Upper lobe of right lung (tissue), 1 donor: ENCODE measurements around the gene GCLC. TPM values are rescaled to one million over a fixed set of nuclear protein-coding genes. Genes with fewer than 3 reads are reported as not detected.
"Not testable (repeated sequence)": the region's sequence is repeated elsewhere in the genome, so short reads cannot be mapped to it uniquely, and the experiment has no call there.

Experiments used
- ATAC-seq: fragments of 200-7000 bp; cut with Tn5 transposase; one replicate; pipeline ENCODE4 v1.9.1; 2020; ENCODE audit warnings: mild to moderate bottlenecking, moderate library complexity
- DNase-seq: peaks from one replicate; pipeline ENCODE4 v3.0.0-alpha.2; 2020
- H3K27ac ChIP-seq: fragments of 200-600 bp; one replicate; pipeline ENCODE4 v1.8.0; 2022
- H3K27me3 ChIP-seq: fragments of 200-600 bp; one replicate; pipeline ENCODE4 v1.8.0; 2022; ENCODE audit warnings: mild to moderate bottlenecking
- H3K36me3 ChIP-seq: fragments of 200-600 bp; one replicate; pipeline ENCODE4 v1.8.0; 2022
- H3K4me1 ChIP-seq: fragments of 200-600 bp; one replicate; pipeline ENCODE4 v1.8.0; 2022
- H3K4me3 ChIP-seq: fragments of 200-600 bp; one replicate; pipeline ENCODE4 v1.8.0; 2022; ENCODE audit warnings: mild to moderate bottlenecking
- H3K9me3 ChIP-seq: fragments of 200-600 bp; one replicate; pipeline ENCODE4 v1.8.0; 2022
- intact Hi-C: fragments of 100-400 bp; cut with DNase I; formaldehyde crosslinking; loops from one replicate; pipeline ENCODE4 v1.11.0; 2022
- total RNA-seq: library from RNA; stranded (reverse); fragmentation: NEBNext Ultra II Directional; extraction: Animal tissue kit (Norgen Biotek cat#: 25700); gene quantifications from one replicate; pipeline ENCODE4 v1.2.1, GENCODE V29; 2021
- TF ChIP-seq, protein P1 (sequence below): fragments of 200-600 bp; IDR thresholded peaks from one replicate; pipeline ENCODE4 v1.8.0; 2022; ENCODE audit warnings: antibody characterized with exemption
- donor health status: DM: no; HTN: yes; CAD: no; lungs with severe emphysema.

The GCLC gene
- total RNA-seq, 1 donor from 2014 or later = 40.0 TPM

DNA sequence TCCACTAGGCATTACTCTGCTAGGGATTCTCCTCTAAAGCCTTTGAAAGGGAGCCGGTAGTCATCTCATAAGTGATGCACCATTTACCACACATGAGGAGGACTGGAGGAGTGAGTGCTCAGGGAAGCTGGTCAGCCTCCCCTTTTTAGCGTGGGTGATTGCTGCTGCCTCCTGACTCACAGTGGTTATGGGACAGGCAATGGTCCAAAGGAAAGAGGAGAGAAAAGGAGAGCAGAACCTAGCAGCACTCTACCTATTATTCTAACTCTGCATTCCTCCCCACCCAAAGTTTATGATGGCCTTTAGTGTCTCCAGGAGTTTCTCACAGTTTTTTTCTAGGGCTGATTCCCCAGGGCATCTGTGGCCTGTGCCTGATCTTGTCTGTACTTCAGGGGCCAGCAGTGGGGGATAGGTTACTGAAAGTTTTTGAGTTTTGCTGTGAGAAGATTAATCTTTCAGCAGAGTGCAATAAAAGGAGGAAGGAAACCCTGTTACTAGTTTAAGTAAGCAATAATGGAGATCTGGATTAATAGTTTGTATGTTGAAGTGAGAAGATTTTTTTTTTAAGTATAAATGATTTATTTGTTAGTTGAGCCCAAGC, 36.4 kb upstream of the GCLC start:
- Histone ChIP-seq H3K27me3 (no peaks in the 10 kb centered on the region), H3K27ac (no peak overlapping the region), H3K4me1 (no peaks in the 10 kb centered on the region), H3K36me3 (no peaks in the 10 kb centered on the region), H3K4me3 (no peak overlapping the region), H3K9me3 (no peaks in the 10 kb centered on the region)
- DNase-seq = no peak
- TF ChIP-seq, protein P1, sequence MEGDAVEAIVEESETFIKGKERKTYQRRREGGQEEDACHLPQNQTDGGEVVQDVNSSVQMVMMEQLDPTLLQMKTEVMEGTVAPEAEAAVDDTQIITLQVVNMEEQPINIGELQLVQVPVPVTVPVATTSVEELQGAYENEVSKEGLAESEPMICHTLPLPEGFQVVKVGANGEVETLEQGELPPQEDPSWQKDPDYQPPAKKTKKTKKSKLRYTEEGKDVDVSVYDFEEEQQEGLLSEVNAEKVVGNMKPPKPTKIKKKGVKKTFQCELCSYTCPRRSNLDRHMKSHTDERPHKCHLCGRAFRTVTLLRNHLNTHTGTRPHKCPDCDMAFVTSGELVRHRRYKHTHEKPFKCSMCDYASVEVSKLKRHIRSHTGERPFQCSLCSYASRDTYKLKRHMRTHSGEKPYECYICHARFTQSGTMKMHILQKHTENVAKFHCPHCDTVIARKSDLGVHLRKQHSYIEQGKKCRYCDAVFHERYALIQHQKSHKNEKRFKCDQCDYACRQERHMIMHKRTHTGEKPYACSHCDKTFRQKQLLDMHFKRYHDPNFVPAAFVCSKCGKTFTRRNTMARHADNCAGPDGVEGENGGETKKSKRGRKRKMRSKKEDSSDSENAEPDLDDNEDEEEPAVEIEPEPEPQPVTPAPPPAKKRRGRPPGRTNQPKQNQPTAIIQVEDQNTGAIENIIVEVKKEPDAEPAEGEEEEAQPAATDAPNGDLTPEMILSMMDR = no peak
- intact Hi-C loops = no loop called here
- peak; percentile 58 for ATAC-seq

DNA sequence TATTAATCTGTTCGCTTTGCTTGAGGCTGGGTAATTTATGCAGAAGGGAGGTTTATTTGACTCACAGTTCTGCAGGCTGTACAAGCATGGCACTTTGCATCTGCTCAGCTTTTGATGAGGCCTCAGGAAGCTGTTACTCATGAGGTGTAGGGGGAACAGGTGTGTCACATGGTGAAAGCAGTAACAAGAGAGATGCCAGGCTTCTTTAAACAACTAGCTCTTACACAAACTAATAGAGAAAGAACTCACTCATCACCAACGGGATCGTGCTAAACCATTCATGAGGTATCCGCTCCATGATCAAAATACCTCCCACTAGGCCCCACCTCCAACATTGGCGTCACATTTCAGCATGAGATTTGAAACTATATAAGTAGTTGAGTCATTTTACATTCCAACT, 34.4 kb upstream of the GCLC start:
- Histone ChIP-seq H3K36me3 (no peaks in the 10 kb centered on the region), H3K27me3 (no peaks in the 10 kb centered on the region), H3K9me3 (no peaks in the 10 kb centered on the region), H3K4me3 (no peak overlapping the region), H3K4me1 (no peaks in the 10 kb centered on the region), H3K27ac (no peak overlapping the region)
- DNase-seq = no peak
- no peak for ATAC-seq
- TF ChIP-seq, protein P1 = no peak
- intact Hi-C loops = no loop called here

DNA sequence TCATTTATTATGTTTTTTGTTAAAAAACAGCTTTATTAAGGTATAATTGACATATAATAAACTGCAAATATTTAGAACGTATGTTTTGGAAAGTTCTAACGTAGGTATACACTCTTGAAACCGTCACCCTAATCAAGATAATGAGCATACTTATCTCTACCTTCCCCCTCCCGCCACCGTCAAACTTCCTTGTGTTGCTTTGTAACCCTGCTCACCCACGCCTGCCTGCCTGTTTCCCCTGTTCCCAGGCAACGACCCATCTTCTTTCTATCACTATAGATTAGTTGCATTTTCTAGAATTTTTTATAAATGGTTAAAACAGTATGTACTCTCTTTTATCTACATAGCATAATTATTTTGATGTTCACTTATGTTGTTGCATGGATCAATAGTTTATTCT, 33.5 kb upstream of the GCLC start:
- no peaks in the 10 kb centered on the region for H3K9me3 ChIP-seq
- intact Hi-C loops = no loop called here
- ATAC-seq = no peak
- no peaks in the 10 kb centered on the region for H3K36me3 ChIP-seq
- H3K27me3 ChIP-seq = no peaks in the 10 kb centered on the region
- TF ChIP-seq, protein P1 = no peak
- H3K4me3 ChIP-seq = no peak overlapping the region
- H3K4me1 ChIP-seq = no peaks in the 10 kb centered on the region
- H3K27ac ChIP-seq = no peak overlapping the region
- no peak for DNase-seq

DNA sequence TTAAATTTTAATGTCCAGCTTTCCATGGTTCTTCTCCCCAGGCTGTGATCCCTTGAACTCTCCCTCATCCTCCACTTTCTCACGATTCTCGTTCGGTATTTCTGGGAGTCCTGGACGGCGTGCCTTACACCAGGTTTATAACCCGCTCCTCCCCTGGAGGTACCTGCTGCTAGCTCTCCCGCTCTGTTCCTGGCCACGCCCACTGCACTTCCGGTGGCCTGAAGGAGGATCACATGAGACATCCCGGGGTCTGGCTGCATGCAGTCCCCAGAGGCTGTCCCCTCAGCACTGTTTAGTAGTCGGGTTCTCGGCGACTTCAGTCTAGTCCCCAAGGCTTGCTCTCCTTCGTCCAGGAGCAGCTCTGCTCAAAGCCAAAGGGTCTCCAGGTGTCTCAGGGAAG, 28.4 kb upstream of the GCLC start:
- Histone ChIP-seq H3K27me3 (no peaks in the 10 kb centered on the region), H3K36me3 (no peaks in the 10 kb centered on the region), H3K27ac (no peak overlapping the region), H3K4me3 (no peak overlapping the region), H3K4me1 (no peaks in the 10 kb centered on the region), H3K9me3 (no peaks in the 10 kb centered on the region)
- intact Hi-C loops = no loop called here
- no peak for DNase-seq
- ATAC-seq = no peak
- TF ChIP-seq, protein P1 = no peak

DNA sequence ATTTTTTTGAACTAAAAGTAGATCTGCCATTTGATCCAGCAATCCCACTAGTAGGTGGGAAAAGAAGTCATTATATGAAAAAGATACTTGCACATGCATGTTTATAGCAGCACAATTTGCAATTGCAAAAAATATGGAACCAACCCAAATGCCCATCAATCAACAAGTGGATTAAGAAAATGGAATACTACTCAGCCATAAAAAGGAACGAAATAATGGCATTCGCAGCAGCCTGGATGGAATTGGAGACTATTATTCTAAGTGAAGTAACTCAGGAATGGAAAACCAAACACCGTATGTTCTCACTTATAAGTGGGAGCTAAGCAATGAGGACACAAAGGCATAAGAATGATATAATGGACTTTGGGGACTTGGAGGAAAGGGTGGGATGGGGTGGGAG, 27.5 kb upstream of the GCLC start:
- DNase-seq, H3K4me3 ChIP-seq, intact Hi-C loops, H3K9me3 ChIP-seq, H3K27ac ChIP-seq, H3K4me1 ChIP-seq, H3K27me3 ChIP-seq, H3K36me3 ChIP-seq, ATAC-seq: not testable (repeated sequence)

DNA sequence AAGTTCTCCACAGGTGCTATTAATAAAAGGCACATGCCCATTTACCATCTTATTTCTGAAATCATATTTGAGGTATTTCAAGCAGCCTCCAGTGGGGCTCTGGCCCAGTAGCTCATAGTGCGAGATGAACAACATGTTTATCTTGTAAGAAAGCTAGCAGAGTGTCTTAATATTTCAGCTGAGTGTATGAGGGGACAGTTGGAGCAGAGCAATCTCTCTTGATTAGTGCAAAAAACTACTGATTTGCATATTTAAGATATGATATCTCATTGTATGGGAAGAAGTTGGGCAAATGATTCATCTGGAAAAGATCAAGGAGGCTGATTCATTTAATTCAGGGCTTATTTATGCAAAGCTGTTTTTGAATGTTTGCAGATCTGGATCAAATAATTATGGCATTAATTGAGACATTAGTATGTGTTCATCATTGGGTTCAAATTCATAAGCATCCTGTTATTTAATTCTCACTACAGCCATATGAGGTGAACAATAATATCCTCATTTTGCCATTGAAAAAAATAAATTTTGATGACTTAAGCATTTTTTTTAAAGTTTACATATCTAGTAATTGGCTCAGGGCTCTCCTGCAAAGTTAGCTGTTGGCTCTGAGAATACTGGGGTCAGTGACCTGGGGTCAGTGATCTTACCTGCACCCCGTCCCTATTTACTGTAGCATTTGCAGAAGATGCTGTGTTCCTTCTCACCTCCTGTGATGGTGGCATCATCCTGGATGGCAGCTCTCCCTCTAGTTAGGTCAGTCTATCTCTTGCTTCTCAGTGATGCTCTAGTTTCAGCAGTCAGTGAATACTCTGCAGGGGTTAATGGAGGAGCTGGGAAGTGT, 24.1 kb upstream of the GCLC start:
- Histone ChIP-seq H3K36me3 (no peaks in the 10 kb centered on the region), H3K9me3 (no peaks in the 10 kb centered on the region), H3K4me1 (no peaks in the 10 kb centered on the region), H3K27me3 (no peaks in the 10 kb centered on the region), H3K4me3 (no peak overlapping the region), H3K27ac (no peak overlapping the region)
- ATAC-seq = no peak
- no peak for DNase-seq
- TF ChIP-seq, protein P1 = no peak
- intact Hi-C loops = no loop called here
